SW 1271 (cell line): Measurements from ENCODE around the gene ARMH4.

Experiments
- DNase-seq, 2 experiments: peaks; one replicate each; lab custom pipeline; 2025; lab: John Stamatoyannopoulos, UW

The ARMH4 gene

GRCh38 chr14:57960946-57961785 is 190.8 kb downstream of the ARMH4 start:
- DNase-seq = no peak

GRCh38 chr14:57957441-57957840 is 194.6 kb downstream of the ARMH4 start:
- no peak for DNase-seq
